ENCODE measurements around the gene ABHD15.

Gene ABHD15

GRCh38 chr17:29546085-29546484 lies 20.8 kb downstream of the ABHD15 start:
- no peak for DNase-seq (ENCODE audit: extremely low read depth in 1 of 2, low read depth in 1 of 2)

- DNase-seq (ENCODE audit: extremely low read depth in 1 of 2, low read depth in 1 of 2): no peak
Observed at GRCh38 chr17:29544066-29544465, 22.8 kb downstream of the ABHD15 start.

- no peak for DNase-seq (ENCODE audit: extremely low read depth in 1 of 2, low read depth in 1 of 2)
Observed at GRCh38 chr17:29533976-29534375, 32.9 kb downstream of the ABHD15 start.

- DNase-seq (ENCODE audit: extremely low read depth in 1 of 2, low read depth in 1 of 2): no peak
Observed at GRCh38 chr17:29526322-29526721, 40.5 kb downstream of the ABHD15 start.

GRCh38 chr17:29524692-29525091 lies 42.1 kb downstream of the ABHD15 start:
- no peak for DNase-seq (ENCODE audit: extremely low read depth in 1 of 2, low read depth in 1 of 2)

GRCh38 chr17:29518359-29518758 lies 48.5 kb downstream of the ABHD15 start:
- DNase-seq (ENCODE audit: extremely low read depth in 1 of 2, low read depth in 1 of 2): no peak

GRCh38 chr17:29514792-29515191 lies 52.0 kb downstream of the ABHD15 start:
- DNase-seq (ENCODE audit: extremely low read depth in 1 of 2, low read depth in 1 of 2): no peak

- DNase-seq (ENCODE audit: extremely low read depth in 1 of 2, low read depth in 1 of 2): no peak
Observed at GRCh38 chr17:29510953-29511352, 55.9 kb downstream of the ABHD15 start.
